ENCODE data around the gene RTN1. TPM values are rescaled to one million over a fixed set of nuclear protein-coding genes. Genes with fewer than 3 reads are reported as not detected.

The RTN1 gene
- total RNA-seq, 1 experiment from 2014 or later, result 9.8 TPM

GRCh38 chr14:59627011-59627520 lies 243.5 kb downstream of the RTN1 start:
- H3K36me3 Mint-ChIP-seq (ENCODE audit: insufficient read depth, unreplicated experiment), result peaks cover 15% of the 10 kb centered on the region
- no peaks in the 10 kb centered on the region for H3K9me3 Mint-ChIP-seq (ENCODE audit: unreplicated experiment)
- BruUV-seq (replicated peaks), result no TSS peak
- H3K27ac Mint-ChIP-seq (ENCODE audit: low read depth, unreplicated experiment), result no peak overlapping the region
- no peaks in the 10 kb centered on the region for H3K27me3 Mint-ChIP-seq (ENCODE audit: insufficient read depth, unreplicated experiment)
- no peak for TF ChIP-seq CTCF (IDR thresholded peaks at IDR 0.05; ENCODE audit: unreplicated experiment)
- POLR2A ChIA-PET, result interaction anchor here (0.6 kb wide), 1 partner anchor 76 kb away, joined by 3 read pairs; no protein-coding TSS in a partner anchor
- CTCF ChIA-PET, result interaction anchor here (0.7 to 3.1 kb wide), 3 partner anchors 68 to 271 kb away, joined by 3 to 15 read pairs (median 4); no protein-coding TSS in a partner anchor
- H3K4me1 Mint-ChIP-seq (ENCODE audit: insufficient read depth, unreplicated experiment), result peaks cover 8% of the 10 kb centered on the region
- intact Hi-C loops (cut with micrococcal nuclease), result no loop called here
- no peak for DNase-seq (ENCODE audit: unreplicated experiment)
- H3K4me3 Mint-ChIP-seq (ENCODE audit: unreplicated experiment), result no peak overlapping the region

GRCh38 chr14:59622631-59623030 lies 247.9 kb downstream of the RTN1 start:
- H3K27me3 Mint-ChIP-seq (ENCODE audit: insufficient read depth, unreplicated experiment), result no peaks in the 10 kb centered on the region
- intact Hi-C loops (cut with micrococcal nuclease), result no loop called here
- H3K4me3 Mint-ChIP-seq (ENCODE audit: unreplicated experiment), result no peak overlapping the region
- peaks cover 25% of the 10 kb centered on the region for H3K4me1 Mint-ChIP-seq (ENCODE audit: insufficient read depth, unreplicated experiment)
- CTCF ChIA-PET, result interaction anchor here (2.9 kb wide), 2 partner anchors 10 to 275 kb away, joined by 8 to 14 read pairs; no protein-coding TSS in a partner anchor
- DNase-seq (ENCODE audit: unreplicated experiment), result no peak
- peaks cover 8% of the 10 kb centered on the region for H3K36me3 Mint-ChIP-seq (ENCODE audit: insufficient read depth, unreplicated experiment)
- H3K9me3 Mint-ChIP-seq (ENCODE audit: unreplicated experiment), result peaks cover 7% of the 10 kb centered on the region
- POLR2A ChIA-PET, result interaction anchor here (1.0 kb wide), 1 partner anchor 18 kb away, joined by 3 read pairs; no protein-coding TSS in a partner anchor
- H3K27ac Mint-ChIP-seq (ENCODE audit: low read depth, unreplicated experiment), result no peak overlapping the region
- no TSS peak for BruUV-seq (replicated peaks)
- TF ChIP-seq CTCF (IDR thresholded peaks at IDR 0.05; ENCODE audit: unreplicated experiment), result no peak

GRCh38 chr14:59619061-59619460 lies 251.5 kb downstream of the RTN1 start:
- H3K27ac Mint-ChIP-seq (ENCODE audit: low read depth, unreplicated experiment), result no peak overlapping the region
- TF ChIP-seq CTCF (IDR thresholded peaks at IDR 0.05; ENCODE audit: unreplicated experiment), result no peak
- no peaks in the 10 kb centered on the region for H3K27me3 Mint-ChIP-seq (ENCODE audit: insufficient read depth, unreplicated experiment)
- peaks cover 18% of the 10 kb centered on the region for H3K36me3 Mint-ChIP-seq (ENCODE audit: insufficient read depth, unreplicated experiment)
- H3K4me3 Mint-ChIP-seq (ENCODE audit: unreplicated experiment), result no peak overlapping the region
- peak; percentile 3 for DNase-seq (ENCODE audit: unreplicated experiment)
- ChIA-PET POLR2A (interaction anchor here (0.7 to 1.2 kb wide), 2 partner anchors 52 to 135 kb away, joined by 3 read pairs; partner anchors contain the start of genes JKAMP and L3HYPDH), CTCF (interaction anchor here (2.4 kb wide), 1 partner anchor 13 kb away, joined by 12 read pairs; no protein-coding TSS in a partner anchor)
- H3K9me3 Mint-ChIP-seq (ENCODE audit: unreplicated experiment), result peaks cover 7% of the 10 kb centered on the region
- H3K4me1 Mint-ChIP-seq (ENCODE audit: insufficient read depth, unreplicated experiment), result peaks cover 25% of the 10 kb centered on the region
- intact Hi-C loops (cut with micrococcal nuclease), result no loop called here
- BruUV-seq (replicated peaks), result no TSS peak

- intact Hi-C loops (cut with micrococcal nuclease), result no loop called here
- POLR2A ChIA-PET, result interaction anchor here (1.2 kb wide), 1 partner anchor 12 kb away, joined by 3 read pairs; no protein-coding TSS in a partner anchor
- Mint-ChIP-seq H3K9me3 (ENCODE audit: unreplicated experiment) (peaks cover 7% of the 10 kb centered on the region), H3K27me3 (ENCODE audit: insufficient read depth, unreplicated experiment) (no peaks in the 10 kb centered on the region), H3K4me1 (ENCODE audit: insufficient read depth, unreplicated experiment) (peaks cover 6% of the 10 kb centered on the region), H3K36me3 (ENCODE audit: insufficient read depth, unreplicated experiment) (peaks cover 19% of the 10 kb centered on the region), H3K27ac (ENCODE audit: low read depth, unreplicated experiment) (peak overlapping the region; percentile 9), H3K4me3 (ENCODE audit: unreplicated experiment) (no peak overlapping the region)
- DNase-seq (ENCODE audit: unreplicated experiment), result no peak
- no peak for TF ChIP-seq CTCF (IDR thresholded peaks at IDR 0.05; ENCODE audit: unreplicated experiment)
- CTCF ChIA-PET, result interaction anchor here (1.7 kb wide), 1 partner anchor 32 kb away, joined by 4 read pairs; no protein-coding TSS in a partner anchor
- BruUV-seq (replicated peaks), result no TSS peak
Measured at GRCh38 chr14:59601056-59601455, 269.5 kb downstream of the RTN1 start.
